Esophagus mucosa (tissue), 1 donor: ENCODE data around the gene NTF3. TPM values are rescaled to one million over a fixed set of nuclear protein-coding genes. Genes with fewer than 3 reads are reported as not detected.

Experiments
- ATAC-seq: fragments of 200-7000 bp; cut with Tn5 transposase; one replicate; pipeline ENCODE4 v1.9.1; 2020
- total RNA-seq: library from RNA; stranded (reverse); gene quantifications from one replicate; pipeline ENCODE4 v1.2.4, GENCODE V29; 2023
- donor health status: DM: yes; HTN: yes; CAD: no.

The NTF3 gene
- 2.0 TPM for total RNA-seq

DNA sequence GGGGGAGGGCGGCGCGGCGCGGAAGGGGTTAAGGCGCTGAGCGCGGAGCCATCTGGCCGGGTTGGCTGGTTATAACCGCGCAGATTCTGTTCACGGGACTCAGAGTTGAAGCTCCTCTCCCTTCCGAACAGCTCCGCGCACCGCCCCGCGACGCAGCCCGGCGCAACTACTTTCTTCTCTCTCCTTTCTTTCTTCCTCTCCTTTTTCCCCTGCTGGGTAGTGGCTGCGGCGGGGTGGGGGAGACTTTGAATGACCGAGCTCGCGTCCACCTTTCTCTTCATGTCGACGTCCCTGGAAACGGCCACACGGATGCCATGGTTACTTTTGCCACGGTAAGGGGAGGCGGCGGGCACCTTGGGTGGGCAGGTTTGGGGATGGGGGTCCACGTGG, at the start of gene NTF3:
TSS of gene NTF3 (plus strand) at position 98 of the 390 bp plus-strand sequence. CDS start at position 315, 217 bp downstream.
- ATAC-seq: peak; percentile 50

DNA sequence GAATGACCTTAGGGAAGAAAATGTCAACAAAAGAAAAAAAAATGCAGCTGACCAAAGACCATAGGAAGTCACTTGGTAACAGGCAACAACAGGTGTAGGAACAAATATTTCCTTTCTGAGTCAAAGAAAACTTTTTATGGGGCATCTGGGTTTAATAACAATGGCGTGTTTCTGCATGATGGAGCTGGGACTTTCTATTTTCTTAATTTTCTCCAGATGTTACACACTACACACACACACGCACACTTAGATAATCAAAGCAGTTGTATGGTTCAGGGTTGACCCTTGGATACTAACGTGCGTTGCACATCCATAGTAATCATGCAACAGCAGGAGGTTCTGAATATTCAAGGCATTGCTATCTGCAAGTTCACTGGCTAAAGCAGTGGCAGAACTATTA, 47.9 kb upstream of the NTF3 start:
- no peak for ATAC-seq

DNA sequence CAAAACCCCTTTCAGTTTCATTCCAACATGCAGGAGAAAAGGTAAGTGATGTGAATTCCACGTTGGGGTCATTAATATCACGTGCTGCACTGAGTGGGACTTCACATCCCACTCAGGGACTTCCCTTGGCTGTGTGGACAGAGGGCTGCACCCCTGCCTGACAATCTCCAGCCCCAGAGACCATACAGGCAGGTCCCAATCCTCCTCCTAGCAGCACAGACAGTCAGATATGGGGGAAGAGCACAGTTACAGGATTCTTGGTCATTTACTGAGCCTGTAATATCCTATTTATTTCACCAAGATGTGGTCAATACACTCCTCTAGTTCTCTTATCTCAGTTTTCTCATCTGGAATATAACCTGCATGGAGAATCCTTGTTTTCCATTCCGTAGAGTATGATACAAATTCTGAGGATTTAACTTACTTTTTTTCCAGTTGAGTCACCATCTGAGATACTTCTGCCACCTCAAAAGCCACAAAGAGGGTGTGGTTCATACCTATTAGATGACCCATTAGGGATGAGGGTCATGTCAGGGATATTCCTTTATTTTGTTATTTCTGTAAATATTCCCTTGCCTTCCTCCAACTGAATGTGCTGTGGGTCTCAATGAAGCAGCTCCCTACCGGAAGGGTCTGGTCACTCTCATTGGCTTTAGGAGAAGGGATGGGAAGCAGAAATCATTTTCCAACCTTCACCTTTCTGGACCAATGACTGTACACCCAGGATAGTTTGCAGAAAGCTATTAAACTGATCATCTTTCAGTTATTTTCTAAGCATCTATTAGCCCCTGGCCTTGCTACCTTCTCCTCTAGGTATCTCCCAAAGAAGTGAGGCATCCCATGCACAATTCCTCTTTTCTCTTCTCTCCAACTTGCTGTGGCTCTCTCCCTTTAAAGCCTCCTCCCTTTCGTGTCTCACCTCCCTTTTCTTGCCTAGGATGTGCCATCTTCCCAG, 43.0 kb upstream of the NTF3 start:
- ATAC-seq: no peak

DNA sequence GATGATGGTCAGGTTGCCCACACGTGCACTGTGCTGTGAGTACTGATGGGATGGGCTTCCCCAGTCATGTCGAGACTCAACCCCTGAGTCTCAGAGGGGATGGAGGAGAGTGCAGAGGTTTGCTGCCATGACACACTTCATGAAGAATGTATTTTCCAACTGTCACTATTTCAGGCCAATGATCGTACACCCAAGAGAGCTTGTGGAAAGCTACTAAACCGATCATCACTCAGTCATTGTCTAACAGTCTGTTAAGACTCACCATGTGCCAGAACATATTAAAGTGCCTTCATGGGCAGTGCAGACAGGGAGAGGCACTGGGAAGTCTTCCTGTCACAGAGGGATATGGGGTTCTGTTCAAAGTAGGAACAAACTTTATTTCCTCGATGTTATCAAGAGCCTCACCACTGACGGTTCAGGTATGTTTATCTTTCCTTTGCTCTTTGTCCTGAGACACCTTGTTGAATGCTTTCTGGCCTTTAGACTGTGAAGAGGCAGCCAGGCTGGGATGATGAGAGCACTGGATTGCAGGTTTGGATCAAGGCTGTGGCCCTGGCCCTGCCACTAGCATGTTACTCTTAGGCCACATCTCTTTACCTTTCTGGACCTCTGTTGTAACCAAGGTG, 41.6 kb upstream of the NTF3 start:
- no peak for ATAC-seq

DNA sequence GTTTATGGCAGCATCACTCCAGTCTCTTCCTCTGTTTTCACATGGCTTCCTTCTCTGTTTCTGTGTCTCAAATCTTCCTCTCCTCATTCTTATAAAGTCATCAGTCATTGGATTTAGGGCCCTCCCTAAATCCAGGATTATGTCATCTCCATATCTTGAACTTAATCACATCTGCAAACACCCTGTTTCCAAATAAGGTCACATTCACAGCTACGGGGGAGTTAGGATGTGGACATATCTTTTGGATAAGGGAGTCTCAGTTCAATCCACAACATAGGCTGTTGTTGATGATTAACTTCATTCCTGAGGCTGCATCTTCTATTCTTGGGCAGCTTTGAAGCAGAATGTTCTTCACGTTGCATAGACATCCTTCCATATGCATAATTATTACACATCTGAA, 40.3 kb upstream of the NTF3 start:
- ATAC-seq: no peak

DNA sequence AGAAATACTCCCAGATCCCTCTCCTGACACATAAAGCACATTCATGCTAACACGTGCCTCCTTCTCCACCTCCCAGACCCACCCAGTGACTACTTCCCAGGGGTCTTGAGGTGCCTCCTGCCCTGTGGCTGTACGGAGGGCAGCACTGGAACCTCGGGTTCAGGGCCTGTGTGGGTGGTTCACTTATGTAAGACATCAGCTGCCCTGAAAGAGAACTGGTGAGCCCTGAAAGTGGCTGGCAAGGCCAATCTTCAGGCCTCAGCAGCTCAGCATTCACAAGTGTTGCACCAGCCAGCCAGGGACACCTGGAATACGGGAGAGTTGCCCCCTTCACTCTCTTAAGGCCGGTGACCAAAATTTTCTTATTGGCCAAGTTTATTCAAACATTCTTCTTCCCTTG, 38.9 kb upstream of the NTF3 start:
- no peak for ATAC-seq

DNA sequence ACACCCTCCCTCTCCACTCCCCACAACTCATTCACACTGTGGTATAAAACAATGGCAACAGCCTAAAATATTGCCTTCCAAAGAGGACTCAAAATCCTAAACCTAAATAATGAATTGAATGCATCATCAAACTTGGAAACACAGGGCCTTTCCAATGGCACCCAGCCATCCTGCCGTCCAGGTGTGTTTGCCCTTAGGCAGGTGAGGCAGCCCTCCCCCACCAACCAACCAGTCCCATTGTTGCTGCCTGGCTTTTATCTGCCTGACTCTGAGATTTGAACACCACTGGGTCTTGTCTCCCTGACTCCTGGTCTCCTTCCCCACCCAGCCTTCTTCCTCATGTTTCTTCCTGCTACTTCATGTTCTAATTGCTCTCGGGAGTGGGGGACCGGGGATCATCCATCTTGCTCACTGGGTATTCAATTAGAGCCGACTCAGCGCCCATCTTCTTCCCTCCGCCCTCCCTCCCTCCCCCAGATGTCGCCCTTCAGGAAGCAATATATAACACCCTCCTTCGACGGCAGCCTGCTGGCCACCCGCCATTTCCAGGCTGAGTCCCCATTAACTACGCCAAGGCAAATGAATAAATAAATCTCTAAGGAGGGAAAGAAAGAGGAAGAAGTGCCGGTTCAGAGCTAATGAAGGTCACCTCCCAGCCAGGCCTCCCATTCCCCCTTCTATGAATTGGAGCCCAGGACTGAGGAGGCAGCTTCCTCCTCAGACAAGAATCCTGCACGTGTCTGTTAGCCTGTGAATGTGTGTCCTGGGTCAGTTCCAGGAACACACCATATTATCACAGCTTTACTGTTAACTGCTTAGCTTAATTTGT, 36.3 kb upstream of the NTF3 start:
- ATAC-seq: peak; percentile 45

DNA sequence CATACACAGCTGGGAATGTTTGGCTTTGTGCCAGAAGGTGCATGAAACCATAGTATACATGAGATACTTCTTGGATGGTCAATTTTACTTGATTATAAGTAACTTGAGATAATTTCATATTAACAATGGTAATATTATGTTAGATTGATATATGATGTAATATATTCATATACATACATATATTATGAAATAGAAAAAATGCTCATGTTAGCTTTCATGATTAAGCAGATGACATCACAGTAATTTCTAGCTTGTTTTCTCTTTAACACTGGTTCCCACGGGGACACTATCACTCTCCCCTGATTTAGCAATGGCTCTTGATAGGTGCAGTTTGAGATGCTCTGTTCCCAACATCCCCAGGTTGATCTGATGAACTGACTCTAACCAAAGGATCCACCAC, 35.4 kb upstream of the NTF3 start:
- ATAC-seq: no peak

DNA sequence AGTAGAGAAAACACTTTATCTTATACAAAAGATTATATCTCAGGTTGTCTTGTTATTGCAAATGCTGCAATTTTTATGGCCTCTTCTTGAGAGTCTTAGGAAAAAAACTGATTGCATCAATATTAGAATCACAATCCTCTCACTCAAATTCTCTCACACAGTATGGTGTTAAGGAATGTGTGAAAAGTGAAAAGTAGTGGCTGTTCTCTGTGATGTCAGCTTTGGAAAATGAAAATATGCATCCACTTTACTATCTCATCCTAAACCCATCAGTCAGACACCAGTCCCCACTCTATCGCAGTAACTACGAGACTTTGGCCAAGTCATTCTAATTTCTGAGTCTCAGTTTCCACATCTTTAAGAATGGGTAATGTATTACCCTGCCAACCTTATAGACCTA, 32.6 kb upstream of the NTF3 start:
- no peak for ATAC-seq

DNA sequence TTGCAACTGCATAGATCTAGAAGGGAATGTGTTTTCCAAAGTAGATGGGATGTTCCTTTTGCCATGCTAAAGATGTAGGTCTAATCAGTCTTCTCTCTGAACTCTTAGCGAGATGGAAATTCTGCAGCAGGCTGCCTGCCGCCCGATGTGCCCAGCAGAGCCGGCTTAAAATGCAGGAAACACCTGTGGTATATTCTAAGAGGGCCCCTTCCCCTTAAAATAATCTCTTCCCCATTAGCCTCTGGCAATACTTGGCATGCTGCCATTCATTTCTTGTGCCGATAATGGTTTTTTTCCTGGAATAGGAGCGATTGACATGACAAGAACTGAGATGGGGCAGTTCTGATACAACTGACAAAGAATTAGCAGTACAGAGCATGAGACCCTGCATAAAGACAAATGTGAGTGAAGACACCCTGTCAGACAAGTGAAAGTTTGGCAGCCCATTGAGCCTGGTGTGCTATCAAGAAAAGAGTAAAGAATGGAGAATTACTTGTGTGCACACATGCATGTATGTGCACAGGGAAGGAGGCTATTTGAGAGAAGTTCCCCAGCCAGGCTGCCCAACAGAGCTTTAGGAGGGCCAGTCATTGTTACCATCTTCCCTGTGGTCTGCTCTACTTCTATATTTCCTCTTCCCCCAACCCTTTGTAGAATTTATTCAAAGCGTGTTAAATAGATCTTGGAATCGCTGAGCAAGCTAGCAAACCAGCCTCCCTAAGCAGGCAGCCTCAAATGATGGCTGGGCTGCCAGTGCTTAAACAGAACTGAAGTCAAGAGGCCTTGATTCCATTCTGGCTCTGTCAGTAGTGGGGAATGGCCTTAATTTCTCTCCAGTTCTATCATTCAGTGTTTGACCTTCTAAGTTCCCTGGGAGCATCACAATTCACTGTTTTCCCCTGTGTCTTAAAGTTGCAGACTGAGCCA, 29.6 kb upstream of the NTF3 start:
- no peak for ATAC-seq

DNA sequence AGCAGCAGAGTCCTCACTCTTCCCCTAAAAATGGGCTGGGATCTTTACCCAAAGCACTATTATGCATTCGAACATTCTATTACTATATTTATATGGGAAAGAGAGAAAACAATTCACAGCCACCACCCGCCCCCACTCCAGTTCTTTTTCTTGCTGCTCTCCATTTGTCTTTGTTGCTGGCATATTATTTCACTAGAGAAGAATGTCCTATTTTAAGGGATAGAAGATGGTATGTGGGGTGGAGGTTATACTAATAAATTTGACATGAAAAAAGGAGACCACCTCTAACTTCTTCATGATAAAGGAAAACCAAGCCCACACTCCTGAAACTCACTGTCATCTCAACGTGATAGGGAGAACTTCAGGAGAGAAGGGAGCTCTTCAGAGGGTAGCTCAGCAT, 28.5 kb upstream of the NTF3 start:
- ATAC-seq: no peak

DNA sequence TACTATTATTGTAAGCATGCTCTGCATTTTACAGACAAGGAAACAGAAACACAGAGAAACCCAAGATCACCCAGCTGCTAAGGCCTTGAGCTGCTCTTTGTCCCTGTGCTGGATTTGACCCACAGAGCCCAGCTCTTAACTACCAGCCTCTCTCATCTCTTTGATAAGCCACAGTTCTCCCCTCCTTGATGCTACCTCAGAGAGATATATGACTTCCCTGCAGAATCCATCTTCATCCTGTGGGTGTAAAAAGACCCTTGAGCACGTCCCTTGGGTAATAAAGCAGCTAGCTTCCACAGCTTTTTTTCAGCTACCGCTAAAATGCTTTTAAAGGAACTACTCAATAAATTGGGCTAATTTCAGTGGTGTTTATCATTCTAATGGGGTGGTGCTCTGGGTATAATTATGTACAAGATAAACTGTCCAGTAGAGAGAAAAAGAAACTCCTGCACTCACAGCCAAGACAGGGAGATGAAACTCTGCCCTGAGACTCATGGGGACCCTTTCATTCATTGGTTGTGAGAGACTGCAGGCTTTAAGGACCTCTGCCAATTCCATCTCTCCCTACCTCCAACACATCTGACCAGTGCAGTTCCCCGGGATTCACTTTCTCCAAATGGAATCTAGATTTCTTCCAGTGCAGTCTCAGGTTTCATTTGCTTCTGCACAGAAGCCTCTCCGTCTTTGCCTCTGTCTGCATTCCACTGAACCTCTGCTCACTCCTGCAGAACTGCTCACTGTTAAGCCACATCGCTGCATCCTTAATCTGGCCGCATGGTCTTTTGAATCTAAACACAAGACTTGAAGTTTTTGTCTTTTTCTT, 24.7 kb upstream of the NTF3 start:
- ATAC-seq: no peak

DNA sequence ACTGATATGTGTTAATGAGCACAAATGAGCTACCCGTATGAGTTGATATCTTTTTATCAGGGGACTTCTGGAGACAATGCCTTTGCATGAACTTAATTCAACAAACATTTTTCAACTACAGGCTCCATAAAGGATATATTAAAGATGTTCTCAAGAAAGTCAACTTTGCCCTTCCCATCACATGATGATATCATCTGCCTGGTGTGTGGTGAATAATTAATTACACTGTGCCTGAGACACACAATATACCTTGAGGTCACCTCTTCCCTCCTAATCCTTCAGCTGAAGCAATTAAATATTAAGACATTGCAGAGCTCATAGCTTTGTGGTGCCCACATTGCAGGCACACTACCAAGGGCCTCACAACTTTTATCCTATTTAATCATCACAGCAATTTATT, 22.3 kb upstream of the NTF3 start:
- ATAC-seq: no peak

DNA sequence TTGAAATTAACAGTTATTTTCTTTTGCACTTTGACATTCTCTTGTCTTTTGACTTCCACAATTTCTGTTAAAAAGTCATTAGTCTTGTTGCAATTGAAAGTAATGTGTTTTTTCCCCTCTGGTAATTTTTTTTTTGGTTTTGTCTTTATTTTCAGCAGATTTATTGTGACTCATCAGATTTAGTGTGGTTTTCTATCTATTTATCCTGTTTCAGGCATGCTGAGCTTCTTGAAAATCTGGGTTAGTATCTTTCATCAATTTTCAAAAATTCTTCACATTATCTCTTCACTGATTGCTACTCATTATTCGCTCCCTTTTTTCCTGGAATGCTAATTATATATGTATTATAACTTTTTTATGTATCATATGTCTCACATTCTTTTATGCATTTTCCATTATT, 15.3 kb upstream of the NTF3 start:
- ATAC-seq: no peak

DNA sequence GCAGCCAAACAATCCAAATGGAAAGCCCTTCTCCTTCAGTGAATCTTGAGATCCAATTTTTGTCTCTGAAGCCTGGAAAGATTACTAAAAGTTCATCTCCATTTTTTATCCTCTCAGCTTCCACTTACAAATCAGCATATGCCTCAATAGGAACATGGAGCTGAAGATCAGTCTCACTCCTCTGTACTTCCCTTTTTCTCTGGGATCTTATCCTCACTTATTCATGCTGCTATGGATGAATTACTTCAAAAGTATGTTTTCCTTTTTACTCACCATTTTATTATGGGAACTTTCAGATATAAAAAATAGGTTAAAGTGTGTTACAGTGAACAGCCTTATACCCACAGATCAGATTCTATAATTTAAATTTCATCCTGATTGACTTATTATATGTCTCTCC, 14.4 kb upstream of the NTF3 start:
- ATAC-seq: no peak

DNA sequence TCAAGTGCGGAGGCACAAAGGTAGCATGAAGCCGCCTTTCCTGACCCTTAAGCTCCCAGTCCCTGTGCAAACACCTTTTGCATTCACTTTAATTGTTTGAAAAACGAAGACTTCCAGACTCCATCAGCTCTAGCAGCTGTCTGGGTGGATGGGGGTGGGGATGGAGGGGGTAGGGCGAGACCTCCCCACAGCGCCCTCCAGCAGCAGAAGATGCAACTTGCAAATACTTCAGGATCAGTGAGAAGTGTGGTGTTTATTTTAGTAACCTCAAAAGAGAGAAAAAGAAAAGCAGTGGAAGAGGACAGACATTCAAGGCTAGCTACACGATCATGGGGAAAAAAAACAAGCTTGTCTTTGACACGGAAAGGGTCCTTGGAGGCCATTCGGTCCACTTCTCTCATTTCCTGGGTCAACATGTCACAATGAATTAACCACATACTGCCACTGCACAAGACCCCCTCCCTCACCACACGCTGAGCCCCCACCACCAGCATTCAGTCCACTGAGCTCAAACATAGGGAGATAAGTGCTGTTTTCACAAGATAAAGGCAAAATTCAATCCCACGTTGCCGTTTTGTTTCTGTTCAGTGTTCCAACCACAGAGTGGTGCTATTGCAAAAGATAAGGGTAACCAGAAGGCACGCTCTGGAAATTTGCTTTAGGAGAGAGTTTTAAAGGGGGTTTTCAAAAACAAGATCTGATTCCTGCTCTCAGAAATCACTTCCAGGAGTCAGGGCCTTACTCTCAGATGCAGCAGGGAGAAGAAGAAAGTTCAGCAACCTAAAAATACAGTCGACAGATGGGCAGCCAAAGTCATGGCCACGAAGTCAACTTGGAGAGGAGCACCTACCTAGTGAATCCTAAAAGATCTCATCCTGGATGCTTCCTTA, 3.3 kb upstream of the NTF3 start:
- ATAC-seq: no peak

DNA sequence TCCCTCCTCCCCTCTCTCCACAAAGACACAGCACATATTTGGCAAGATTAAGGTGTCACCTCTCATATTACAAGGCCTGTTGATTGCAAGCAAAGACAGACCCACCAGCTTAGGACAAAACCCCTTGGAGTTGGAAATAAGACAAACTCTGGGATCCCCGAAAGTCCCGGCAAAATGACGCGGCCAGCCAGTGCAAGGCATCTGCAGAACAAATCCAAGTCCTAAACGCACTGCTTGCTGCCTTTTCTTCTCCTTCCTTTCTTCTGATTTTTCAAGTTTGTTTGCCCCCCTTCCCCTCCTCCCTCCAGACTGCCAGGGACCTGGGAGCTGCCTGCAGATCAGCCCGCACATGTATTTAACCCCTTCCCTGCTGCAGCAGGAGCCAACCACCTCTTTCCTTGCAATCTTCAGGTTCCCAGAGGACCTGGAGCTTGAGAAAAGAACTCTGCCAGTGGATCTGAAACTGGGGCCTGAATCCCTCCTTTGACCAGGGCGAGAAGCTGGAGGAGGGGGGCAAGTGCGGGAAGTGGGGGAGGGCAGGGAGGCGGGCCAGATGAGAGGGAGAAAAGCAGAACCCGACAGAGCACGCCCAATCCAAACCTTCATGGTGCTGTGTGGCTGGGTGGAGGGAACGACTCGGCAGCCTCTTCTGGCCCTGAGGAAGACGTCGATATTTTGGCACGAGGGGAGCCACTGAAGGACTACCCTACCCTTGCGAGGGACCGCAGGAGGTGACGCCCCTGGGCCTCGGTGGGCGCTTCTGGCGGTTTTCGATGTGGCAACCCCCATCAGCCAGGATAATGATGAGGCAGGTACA, 2.0 kb upstream of the NTF3 start:
- ATAC-seq: no peak

DNA sequence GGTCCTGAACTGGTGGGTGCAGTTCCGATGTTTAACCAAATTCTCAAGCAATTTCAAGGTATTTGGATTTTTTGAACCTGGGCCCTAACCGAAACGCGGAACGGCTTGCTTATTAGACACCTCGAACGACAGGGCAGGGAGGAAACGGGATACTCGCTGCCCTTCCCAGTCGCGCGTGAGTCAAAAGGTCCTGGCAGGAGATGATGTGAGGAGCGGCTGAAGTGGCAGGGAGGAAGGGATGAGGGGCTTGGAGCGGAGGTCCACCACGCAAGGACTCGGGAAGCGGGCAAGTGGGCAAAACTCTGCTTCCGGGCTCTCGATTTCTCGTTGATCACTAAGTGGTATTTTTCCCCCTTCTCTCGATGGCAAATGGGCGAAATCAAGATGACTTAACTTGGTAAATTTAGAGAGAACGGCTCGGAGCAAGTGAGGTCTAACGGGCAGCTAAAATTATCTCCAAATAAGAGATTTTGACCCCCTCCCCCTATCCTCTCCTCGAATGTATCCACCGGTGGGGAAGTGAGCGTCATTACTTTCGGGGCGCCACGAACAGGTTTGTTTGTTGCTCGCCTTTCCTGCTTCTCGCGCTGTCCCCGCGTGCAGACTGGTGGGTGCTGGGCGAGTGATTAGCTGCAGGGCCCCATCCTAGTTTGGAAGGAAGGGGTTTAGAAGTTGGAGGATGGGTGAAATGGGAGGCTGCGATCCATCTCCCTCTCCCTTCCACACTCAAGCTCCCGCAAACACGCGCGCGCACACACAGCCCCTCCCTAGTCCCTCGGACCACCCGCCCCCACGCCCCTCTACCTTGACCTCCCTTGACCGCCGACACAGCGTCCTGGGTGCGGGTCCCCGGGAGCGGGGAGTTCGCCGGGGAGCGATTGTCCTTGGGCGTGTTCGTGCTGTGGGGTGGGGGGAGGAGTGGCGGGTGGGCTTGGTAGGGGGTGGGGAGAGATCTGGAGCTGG, 986 bp upstream of the NTF3 start:
- no peak for ATAC-seq
